ENCODE results near the gene WDFY4.

WDFY4 gene

GRCh38 chr10:48800007-48800675, 115.5 kb downstream of the WDFY4 start:
- DNase-seq = no peak

- no peak for DNase-seq
Measured at GRCh38 chr10:48801001-48801421, 116.3 kb downstream of the WDFY4 start.

- no peak for DNase-seq
Measured at GRCh38 chr10:48802611-48803071, 118.0 kb downstream of the WDFY4 start.

- no peak for DNase-seq
Measured at GRCh38 chr10:48803801-48804584, 119.3 kb downstream of the WDFY4 start.

GRCh38 chr10:48804740-48805182, 120.1 kb downstream of the WDFY4 start:
- DNase-seq = no peak

- DNase-seq = no peak
Measured at GRCh38 chr10:48805411-48805810, 120.7 kb downstream of the WDFY4 start.

- no peak for DNase-seq
Measured at GRCh38 chr10:48805848-48806247, 121.2 kb downstream of the WDFY4 start.

GRCh38 chr10:48806342-48806741, 121.7 kb downstream of the WDFY4 start:
- no peak for DNase-seq

- DNase-seq = no peak
Measured at GRCh38 chr10:48807791-48808470, 123.3 kb downstream of the WDFY4 start.

- no peak for DNase-seq
Measured at GRCh38 chr10:48809261-48809660, 124.6 kb downstream of the WDFY4 start.

GRCh38 chr10:48811461-48811860, 126.8 kb downstream of the WDFY4 start:
- no peak for DNase-seq

- no peak for DNase-seq
Measured at GRCh38 chr10:48811917-48812316, 127.2 kb downstream of the WDFY4 start.

- DNase-seq = no peak
Measured at GRCh38 chr10:48813291-48813690, 128.6 kb downstream of the WDFY4 start.

GRCh38 chr10:48813825-48814224, 129.2 kb downstream of the WDFY4 start:
- DNase-seq = no peak

- no peak for DNase-seq
Measured at GRCh38 chr10:48814933-48815332, 130.3 kb downstream of the WDFY4 start.

- no peak for DNase-seq
Measured at GRCh38 chr10:48817141-48817540, 132.5 kb downstream of the WDFY4 start.

- DNase-seq = no peak
Measured at GRCh38 chr10:48818081-48818480, 133.4 kb downstream of the WDFY4 start.

GRCh38 chr10:48818861-48819520, 134.3 kb downstream of the WDFY4 start:
- DNase-seq = no peak

- DNase-seq = no peak
Measured at GRCh38 chr10:48819783-48820182, 135.1 kb downstream of the WDFY4 start.

GRCh38 chr10:48820231-48820630, 135.6 kb downstream of the WDFY4 start:
- no peak for DNase-seq

GRCh38 chr10:48820699-48821098, 136.0 kb downstream of the WDFY4 start:
- no peak for DNase-seq

GRCh38 chr10:48821111-48821510, 136.4 kb downstream of the WDFY4 start:
- no peak for DNase-seq

- no peak for DNase-seq
Measured at GRCh38 chr10:48821692-48822091, 137.0 kb downstream of the WDFY4 start.
